Activated CD4-positive, alpha-beta T cell treated with anti-CD3 and anti-CD28 coated beads, Interleukin-2, Interleukin-6, amounts not matched to agents 100 ng/mL and 50 ng/mL, durations not matched to agents 16 hours and 8 hours (primary cell): ENCODE results near the gene ANAPC4.

ENCODE experiments used
- DNase-seq: peaks from one replicate; pipeline ENCODE4 v3.0.0-alpha.2; 2020

Gene ANAPC4

DNA sequence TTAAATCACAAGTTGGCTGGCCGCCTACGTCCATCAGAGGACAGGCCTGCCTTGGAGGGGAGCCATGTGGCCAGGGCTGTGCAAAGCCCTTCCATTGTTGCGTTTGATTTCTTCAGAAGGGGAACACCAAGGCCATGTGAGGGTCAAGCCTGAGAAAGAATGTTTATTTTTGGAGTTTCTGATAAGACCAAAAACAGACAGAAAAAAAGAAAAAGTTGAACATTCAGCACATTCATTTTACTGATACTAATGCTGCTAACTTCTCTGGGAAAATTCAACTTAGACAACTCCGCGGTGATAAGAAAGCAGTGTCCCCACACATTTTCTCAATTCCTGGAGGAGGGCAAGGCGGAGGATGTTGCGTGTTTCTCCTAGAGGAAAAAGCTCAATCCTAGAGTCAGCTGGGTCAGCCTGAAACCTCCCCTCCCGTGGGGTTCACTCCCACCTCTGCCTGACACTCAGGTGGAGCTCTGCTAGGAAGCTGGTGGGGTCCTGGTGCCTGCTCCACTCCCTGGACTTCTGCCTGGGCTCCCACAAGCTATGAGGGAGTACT, 63.5 kb downstream of the ANAPC4 start:
- DNase-seq, result no peak

GRCh38 chr4:25441519-25442117, 64.6 kb downstream of the ANAPC4 start:
- DNase-seq, result peak; percentile 37

GRCh38 chr4:25442863-25443307, 65.8 kb downstream of the ANAPC4 start:
- DNase-seq, result no peak

DNA sequence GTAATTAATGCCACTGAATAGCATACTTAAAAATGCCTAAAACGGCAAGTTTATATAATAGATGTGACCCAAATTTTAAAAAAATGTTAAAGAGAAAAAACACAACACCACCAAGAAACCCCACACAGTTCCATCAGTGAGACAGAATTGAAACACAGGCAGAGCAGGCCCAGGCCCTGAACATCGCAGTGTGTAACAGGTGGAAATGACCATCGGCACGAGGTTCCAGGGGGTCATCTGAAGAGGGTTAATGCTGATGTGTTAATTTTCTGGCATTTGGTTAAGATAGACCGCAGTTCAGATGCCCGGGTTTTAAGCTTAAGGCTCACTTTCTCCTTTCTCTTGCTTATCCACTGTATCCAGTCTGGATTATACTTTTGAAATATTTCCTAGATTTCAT, 66.8 kb downstream of the ANAPC4 start:
- DNase-seq, result no peak

GRCh38 chr4:25446611-25447010, 69.5 kb downstream of the ANAPC4 start:
- DNase-seq, result no peak

DNA sequence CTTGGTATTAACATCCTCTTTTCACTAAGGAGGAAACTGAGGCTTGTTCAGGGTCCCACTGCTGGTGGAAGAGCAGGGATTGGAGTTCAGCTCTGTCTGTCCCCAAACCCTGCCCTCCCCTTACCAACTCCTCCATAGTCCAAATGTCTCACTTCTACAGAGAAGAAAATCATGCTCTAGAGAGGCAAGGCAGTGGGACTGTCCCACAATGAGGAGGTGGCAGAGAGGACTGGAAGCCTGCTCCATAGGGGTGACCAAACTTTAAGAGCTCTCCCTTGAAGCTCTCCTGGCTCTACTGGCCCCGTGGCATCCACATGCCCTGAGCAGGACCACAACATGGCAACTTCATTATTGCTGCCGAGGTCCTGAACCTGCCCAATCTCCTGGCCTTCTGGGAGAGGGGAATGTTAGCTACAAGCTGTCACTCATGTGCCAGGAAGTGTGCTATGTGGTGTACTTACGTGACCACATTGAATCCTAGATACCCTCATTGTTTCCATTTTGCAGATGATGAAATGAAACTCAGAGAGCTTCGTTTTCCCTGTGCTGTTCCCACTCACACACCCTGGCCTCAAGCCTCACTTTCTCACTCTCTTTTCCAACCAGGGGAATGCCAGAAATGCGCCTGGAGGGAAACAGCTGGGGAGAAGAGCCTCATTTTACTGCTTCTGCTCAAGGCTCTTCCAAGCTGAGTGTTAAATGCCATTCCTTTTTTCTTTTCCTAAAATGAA, 71.5 kb downstream of the ANAPC4 start:
- no peak for DNase-seq

DNA sequence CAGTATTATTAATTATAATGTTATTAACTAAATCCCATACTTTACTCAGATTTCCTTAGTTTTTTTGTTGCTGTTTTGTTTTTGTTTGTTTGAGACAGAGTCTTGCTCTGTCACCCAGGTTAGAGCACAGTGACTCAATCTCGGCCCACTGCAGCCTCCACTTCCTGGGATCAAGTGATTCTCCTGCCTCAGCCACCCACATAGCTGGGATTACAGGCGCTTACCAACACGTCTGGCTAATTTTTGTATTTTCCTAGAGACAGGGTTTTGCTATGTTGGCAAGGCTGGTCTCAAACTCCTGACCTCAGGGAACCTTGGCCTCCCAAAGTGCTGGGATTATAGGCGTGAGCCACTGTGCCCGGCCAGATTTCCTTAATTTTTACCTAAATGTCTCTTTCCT, 72.2 kb downstream of the ANAPC4 start:
- DNase-seq, result no peak

GRCh38 chr4:25449688-25450087, 72.6 kb downstream of the ANAPC4 start:
- DNase-seq, result no peak

DNA sequence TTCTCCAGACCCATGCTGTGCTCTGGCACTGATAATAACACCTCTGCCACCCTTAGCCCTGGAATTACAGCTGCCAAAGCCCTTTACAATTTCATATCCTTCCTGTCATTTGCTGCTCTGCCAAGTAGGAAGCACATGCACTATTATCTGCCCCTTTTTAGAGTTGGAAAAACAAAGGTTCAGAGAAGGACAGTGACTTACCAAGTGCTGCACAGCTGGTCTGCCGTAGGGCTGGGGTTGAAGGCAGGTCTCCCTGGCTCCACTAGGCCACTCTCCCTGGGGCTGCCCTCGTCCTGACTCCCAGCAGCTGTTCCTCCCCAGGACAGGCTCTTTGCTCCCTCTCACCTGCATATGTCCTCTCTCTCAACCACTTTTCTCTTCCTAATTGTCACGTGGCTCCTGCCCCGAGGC, 73.4 kb downstream of the ANAPC4 start:
- DNase-seq, result no peak

- no peak for DNase-seq
These were observed 74.6 kb downstream of the ANAPC4 start for GRCh38 chr4:25451676-25452075.

DNA sequence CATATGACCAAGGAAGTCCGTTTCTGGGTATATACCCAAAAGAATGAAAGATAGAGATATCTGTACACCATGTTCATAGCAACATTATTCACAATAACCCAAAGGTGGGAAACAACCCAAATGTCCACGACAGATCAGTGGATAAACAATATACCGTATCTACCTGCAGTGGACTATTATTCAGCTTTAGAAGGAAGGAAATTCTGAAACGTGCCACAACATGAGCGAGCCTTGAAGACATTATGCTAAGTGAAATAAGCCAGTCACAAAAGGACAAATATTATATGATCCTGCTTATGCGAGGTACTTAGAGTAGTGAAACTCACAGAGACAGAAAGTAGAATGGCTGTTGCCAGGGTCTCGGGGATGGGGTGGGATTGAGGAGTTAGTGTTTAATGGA, 75.0 kb downstream of the ANAPC4 start:
- no peak for DNase-seq

GRCh38 chr4:25454476-25454875, 77.4 kb downstream of the ANAPC4 start:
- DNase-seq, result no peak

DNA sequence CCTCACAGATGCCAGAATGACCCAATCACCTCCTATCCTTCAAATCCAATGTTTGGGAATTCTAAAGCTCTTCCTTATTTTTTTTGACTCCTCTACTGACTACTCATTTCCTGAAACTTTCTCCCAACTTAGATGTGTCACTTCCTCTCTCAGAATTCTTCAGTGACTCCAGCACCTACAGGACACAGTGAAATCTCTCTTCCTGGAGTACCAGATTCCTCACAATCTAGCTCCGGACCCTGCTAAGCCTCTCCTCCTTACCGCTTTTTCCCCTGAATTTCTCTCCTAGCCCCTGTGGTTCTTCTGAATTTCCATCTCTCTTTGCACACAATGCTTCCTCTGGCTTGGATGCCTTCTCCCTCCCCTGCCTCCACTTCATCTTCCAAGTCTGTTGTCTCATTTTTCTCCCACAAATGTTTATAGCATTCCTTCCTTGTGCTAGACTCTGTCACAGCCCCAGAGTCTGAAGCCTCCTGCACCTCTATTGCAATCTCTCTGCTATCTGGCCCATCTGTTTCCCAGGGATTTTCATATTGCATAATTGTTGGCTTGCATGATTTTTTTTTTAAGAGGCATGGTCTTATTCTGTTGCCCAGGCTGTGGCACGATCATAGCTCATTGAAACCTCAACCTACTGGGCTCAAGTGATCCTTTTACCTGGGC, 80.1 kb downstream of the ANAPC4 start:
- DNase-seq, result no peak

DNA sequence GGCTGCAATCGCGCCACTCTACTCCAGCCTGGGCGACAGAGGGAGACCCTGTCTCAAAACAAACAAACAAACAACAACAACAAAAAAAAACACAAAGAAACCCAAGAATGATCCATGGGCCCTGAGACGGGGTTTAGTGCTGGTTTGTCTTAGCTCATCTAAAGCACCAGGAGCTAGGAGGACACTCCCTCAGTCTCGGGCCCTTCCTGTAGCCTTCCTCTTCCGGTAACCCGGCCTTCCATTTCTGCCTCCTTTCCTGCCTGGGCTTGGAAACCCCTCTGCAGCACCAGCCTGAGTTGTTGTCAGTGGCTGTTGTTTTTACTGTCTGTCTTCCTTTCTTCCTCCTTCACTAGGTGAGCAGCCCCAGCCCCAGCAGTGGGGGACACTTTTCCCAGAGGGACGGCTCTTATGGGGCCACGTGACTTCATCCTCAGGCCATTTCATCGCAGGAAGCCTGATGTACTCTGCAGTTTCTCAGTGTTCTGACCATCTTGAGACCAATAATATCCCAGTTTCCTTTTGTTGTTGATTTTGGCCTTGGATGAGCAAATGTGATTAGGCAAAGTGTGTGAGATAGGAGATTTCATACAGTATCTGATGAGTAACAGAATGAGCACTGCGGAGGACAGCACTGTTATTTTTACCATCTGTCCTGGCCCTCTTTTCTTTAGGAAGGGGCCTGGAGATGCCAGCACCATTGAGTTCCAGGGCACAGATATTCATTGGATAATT, 90.1 kb downstream of the ANAPC4 start:
- DNase-seq, result no peak

DNA sequence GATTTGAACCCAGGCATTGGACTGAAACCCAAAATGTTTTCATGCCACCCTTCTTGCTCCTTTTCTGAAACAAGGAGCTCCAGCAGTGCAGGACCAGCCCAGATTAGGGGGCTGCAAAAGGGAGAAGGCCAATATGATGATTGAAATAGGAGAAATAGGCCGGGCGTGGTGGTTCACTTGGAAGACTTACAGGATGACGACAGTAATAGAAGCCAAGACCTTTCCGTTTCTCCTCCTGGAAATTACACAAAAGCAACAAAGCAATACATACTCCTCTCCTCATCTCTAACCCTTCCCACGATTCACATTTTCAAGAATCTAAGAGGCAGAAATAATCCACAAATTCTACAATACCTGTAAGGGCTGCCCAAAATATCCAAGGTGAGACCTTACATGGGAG, 90.8 kb downstream of the ANAPC4 start:
- DNase-seq, result no peak
